ENCODE results near the gene NXPH3.
A peak's percentile ranks its signal among the peaks of the same experiment; 100 is the strongest.

The NXPH3 gene

GRCh38 chr17:49576917-49577649 is 1.4 kb downstream of the NXPH3 start:
- H3K36me3 ChIP-seq (ENCODE audit: insufficient read depth, low read length) = no peaks in the 10 kb centered on the region
- H3K9ac ChIP-seq (ENCODE audit: low read length) = no peak overlapping the region
- TF ChIP-seq EZH2 (IDR thresholded peaks at IDR 0.05; ENCODE audit: borderline replicate concordance, low read length) = no peak
- TF ChIP-seq, protein P1, sequence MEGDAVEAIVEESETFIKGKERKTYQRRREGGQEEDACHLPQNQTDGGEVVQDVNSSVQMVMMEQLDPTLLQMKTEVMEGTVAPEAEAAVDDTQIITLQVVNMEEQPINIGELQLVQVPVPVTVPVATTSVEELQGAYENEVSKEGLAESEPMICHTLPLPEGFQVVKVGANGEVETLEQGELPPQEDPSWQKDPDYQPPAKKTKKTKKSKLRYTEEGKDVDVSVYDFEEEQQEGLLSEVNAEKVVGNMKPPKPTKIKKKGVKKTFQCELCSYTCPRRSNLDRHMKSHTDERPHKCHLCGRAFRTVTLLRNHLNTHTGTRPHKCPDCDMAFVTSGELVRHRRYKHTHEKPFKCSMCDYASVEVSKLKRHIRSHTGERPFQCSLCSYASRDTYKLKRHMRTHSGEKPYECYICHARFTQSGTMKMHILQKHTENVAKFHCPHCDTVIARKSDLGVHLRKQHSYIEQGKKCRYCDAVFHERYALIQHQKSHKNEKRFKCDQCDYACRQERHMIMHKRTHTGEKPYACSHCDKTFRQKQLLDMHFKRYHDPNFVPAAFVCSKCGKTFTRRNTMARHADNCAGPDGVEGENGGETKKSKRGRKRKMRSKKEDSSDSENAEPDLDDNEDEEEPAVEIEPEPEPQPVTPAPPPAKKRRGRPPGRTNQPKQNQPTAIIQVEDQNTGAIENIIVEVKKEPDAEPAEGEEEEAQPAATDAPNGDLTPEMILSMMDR (IDR thresholded peaks at IDR 0.05; ENCODE audit: low read length) = no peak
- no peak overlapping the region for H3K27ac ChIP-seq (ENCODE audit: low read depth, low read length, poor library complexity, severe bottlenecking)
- no peaks in the 10 kb centered on the region for H3F3A ChIP-seq (ENCODE audit: insufficient read depth, low read length)
- no peak overlapping the region for H3K4me3 ChIP-seq (ENCODE audit: low read depth, low read length, poor library complexity, severe bottlenecking)
- no peaks in the 10 kb centered on the region for H3K79me2 ChIP-seq (ENCODE audit: insufficient read depth, low read length)
- no peaks in the 10 kb centered on the region for H4K20me1 ChIP-seq (ENCODE audit: insufficient read depth, low read length)
- no peaks in the 10 kb centered on the region for H3K9me2 ChIP-seq (ENCODE audit: low read depth, low read length)
- H2AFZ ChIP-seq (ENCODE audit: low read length) = no peak overlapping the region
- H3K27me3 ChIP-seq (ENCODE audit: insufficient read depth, low read length) = peaks cover 21% of the 10 kb centered on the region
- no peaks in the 10 kb centered on the region for H3K9me3 ChIP-seq (ENCODE audit: low read length)
- peaks cover 10% of the 10 kb centered on the region for H3K4me1 ChIP-seq (ENCODE audit: insufficient read depth, low read length, severe bottlenecking)
- H3K4me2 ChIP-seq (ENCODE audit: low read length) = peak overlapping the region; percentile 56; the same call in 1 of the 2 replicates

GRCh38 chr17:49577650-49577934 is 1.9 kb downstream of the NXPH3 start:
- H3K4me1 ChIP-seq (ENCODE audit: insufficient read depth, low read length, severe bottlenecking) = peaks cover 10% of the 10 kb centered on the region
- H3K27ac ChIP-seq (ENCODE audit: low read depth, low read length, poor library complexity, severe bottlenecking) = no peak overlapping the region
- H3K9me3 ChIP-seq (ENCODE audit: low read length) = no peaks in the 10 kb centered on the region
- no peaks in the 10 kb centered on the region for H3F3A ChIP-seq (ENCODE audit: insufficient read depth, low read length)
- TF ChIP-seq EZH2 (IDR thresholded peaks at IDR 0.05; ENCODE audit: borderline replicate concordance, low read length) = no peak
- TF ChIP-seq, protein P1 (IDR thresholded peaks at IDR 0.05; ENCODE audit: low read length) = no peak
- no peak overlapping the region for H3K9ac ChIP-seq (ENCODE audit: low read length)
- H3K79me2 ChIP-seq (ENCODE audit: insufficient read depth, low read length) = no peaks in the 10 kb centered on the region
- H2AFZ ChIP-seq (ENCODE audit: low read length) = no peak overlapping the region
- H3K4me2 ChIP-seq (ENCODE audit: low read length) = no peak overlapping the region
- no peaks in the 10 kb centered on the region for H3K9me2 ChIP-seq (ENCODE audit: low read depth, low read length)
- no peaks in the 10 kb centered on the region for H4K20me1 ChIP-seq (ENCODE audit: insufficient read depth, low read length)
- no peaks in the 10 kb centered on the region for H3K36me3 ChIP-seq (ENCODE audit: insufficient read depth, low read length)
- H3K4me3 ChIP-seq (ENCODE audit: low read depth, low read length, poor library complexity, severe bottlenecking) = no peak overlapping the region
- H3K27me3 ChIP-seq (ENCODE audit: insufficient read depth, low read length) = peaks cover 21% of the 10 kb centered on the region

DNA sequence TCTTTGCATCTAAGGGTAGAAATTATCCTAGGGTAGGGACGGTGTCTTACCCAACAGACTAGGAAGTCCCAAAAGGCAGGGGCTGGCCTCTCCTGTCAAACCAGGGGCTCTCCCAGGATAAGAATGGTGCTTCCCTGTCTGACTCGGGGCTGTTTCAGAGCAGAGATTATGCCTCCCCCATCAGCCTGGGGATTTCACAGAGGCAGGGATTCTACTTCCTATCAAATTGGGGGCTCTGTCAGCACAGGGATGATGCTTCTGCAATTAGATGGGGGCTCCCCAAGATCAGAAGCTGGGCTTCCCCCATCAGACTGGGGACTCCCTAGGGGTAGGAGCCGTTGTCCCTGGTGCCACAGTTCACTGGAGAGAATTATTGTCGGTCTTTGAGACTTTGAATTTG is 2.3 kb downstream of the NXPH3 start:
- Histone ChIP-seq H3F3A (ENCODE audit: insufficient read depth, low read length) (no peaks in the 10 kb centered on the region), H3K4me1 (ENCODE audit: insufficient read depth, low read length, severe bottlenecking) (peaks cover 10% of the 10 kb centered on the region), H3K4me3 (ENCODE audit: low read depth, low read length, poor library complexity, severe bottlenecking) (no peak overlapping the region), H3K79me2 (ENCODE audit: insufficient read depth, low read length) (no peaks in the 10 kb centered on the region), H3K9ac (ENCODE audit: low read length) (no peak overlapping the region), H3K9me3 (ENCODE audit: low read length) (no peaks in the 10 kb centered on the region), H3K27me3 (ENCODE audit: insufficient read depth, low read length) (peaks cover 21% of the 10 kb centered on the region), H3K9me2 (ENCODE audit: low read depth, low read length) (no peaks in the 10 kb centered on the region), H3K4me2 (ENCODE audit: low read length) (no peak overlapping the region), H3K27ac (ENCODE audit: low read depth, low read length, poor library complexity, severe bottlenecking) (no peak overlapping the region), H3K36me3 (ENCODE audit: insufficient read depth, low read length) (no peaks in the 10 kb centered on the region), H4K20me1 (ENCODE audit: insufficient read depth, low read length) (no peaks in the 10 kb centered on the region), H2AFZ (ENCODE audit: low read length) (no peak overlapping the region)
- TF ChIP-seq EZH2 (IDR thresholded peaks at IDR 0.05; ENCODE audit: borderline replicate concordance, low read length) = no peak
- TF ChIP-seq, protein P1 (IDR thresholded peaks at IDR 0.05; ENCODE audit: low read length) = no peak

All from OCI-LY1 (cell line).